HepG2 (cell line): ENCODE measurements around the gene PAQR5.

Experiments
- ATF7 ChIP-seq, 2 experiments: fragments of 450-650 bp in 1 of 2; sonication (generic) in 1 of 2; formaldehyde crosslinking in 1 of 2; IDR thresholded peaks; 2 replicates each; pipeline versions ENCODE4 v1.4.0 to v1.6.1; 2016 to 2020; ENCODE audit warnings: antibody characterized with exemption in 1 of 2, mild to moderate bottlenecking in 1 of 2, missing genetic modification reagents in 1 of 2
- CBX5 ChIP-seq: sonication (generic); formaldehyde crosslinking; IDR thresholded peaks from 2 replicates; pipeline ENCODE4 v1.4.0; 2020; ENCODE audit warnings: missing genetic modification reagents, borderline replicate concordance
- EZH2 ChIP-seq: conservative IDR thresholded peaks from 2 replicates; pipeline ENCODE4 v1.6.1; 2012; ENCODE audit warnings: mild to moderate bottlenecking, low read depth, low read length, moderate library complexity
- FOXJ3 ChIP-seq: sonication (generic); formaldehyde crosslinking; IDR thresholded peaks from 2 replicates; pipeline ENCODE4 v1.4.0; 2020; ENCODE audit warnings: missing genetic modification reagents, mild to moderate bottlenecking, borderline replicate concordance
- HNF4G ChIP-seq, 2 experiments: sonication (generic) in 1 of 2; formaldehyde crosslinking in 1 of 2; IDR thresholded peaks; 2 replicates each; pipeline versions ENCODE4 v1.4.0 to v1.6.1; 2011 to 2020; ENCODE audit warnings: borderline replicate concordance in 2 of 2, low read depth in 2 of 2, mild to moderate bottlenecking in 2 of 2, low read length in 1 of 2, missing genetic modification reagents in 1 of 2, moderate library complexity in 1 of 2
- HNRNPK ChIP-seq: fragments of 200-400 bp; formaldehyde crosslinking; IDR thresholded peaks from 2 replicates; pipeline ENCODE4 v1.6.1; 2018; ENCODE audit warnings: low read length, low read depth, moderate library complexity, mild to moderate bottlenecking; ENCODE audit not compliant: poor library complexity, severe bottlenecking
- ZFP37 ChIP-seq: sonication (generic); formaldehyde crosslinking; IDR thresholded peaks from 2 replicates; pipeline ENCODE4 v1.4.0; 2020; ENCODE audit warnings: missing genetic modification reagents, borderline replicate concordance
- TF ChIP-seq, protein P1 (sequence below): sonication (generic); formaldehyde crosslinking; IDR thresholded peaks from 2 replicates; pipeline ENCODE4 v1.5.0; 2020; ENCODE audit warnings: mild to moderate bottlenecking, missing genetic modification reagents, moderate library complexity

DNA sequence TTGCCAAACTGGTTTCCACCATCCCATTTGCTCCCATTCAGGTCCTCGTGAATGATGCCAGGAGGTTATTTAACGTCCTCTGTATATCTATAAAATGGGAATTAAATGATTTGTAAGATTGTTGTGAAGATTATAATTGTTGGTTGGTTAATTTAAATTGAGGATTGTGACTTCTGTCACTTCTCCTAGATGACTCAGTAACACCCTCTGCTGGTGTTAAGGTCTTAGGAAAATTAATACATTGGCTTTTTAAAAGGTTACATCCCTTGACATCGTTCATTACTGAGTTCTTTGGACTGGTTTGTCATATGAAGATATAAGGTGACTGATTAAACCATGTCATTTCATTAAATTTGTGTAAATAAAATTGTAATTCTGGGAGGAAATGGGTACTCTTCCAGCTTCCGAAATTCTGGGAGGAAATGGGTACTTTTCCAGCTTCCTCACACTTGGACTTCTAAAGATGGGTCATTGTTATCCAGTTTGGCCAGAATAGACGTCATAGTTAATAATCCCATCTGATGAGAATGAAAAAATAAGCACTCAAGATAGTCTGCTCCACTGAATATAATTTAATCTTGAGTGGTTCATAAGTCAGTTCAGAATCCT lies 33.3 kb upstream of the PAQR5 start:
- TF ChIP-seq FOXJ3, result no peak
- TF ChIP-seq HNF4G (IDR thresholded peaks at IDR 0.05; ENCODE audit: borderline replicate concordance, low read depth, low read length), result no peak
- TF ChIP-seq HNF4G (CRISPR knock-in tag; IDR thresholded peaks at IDR 0.05; ENCODE audit: borderline replicate concordance, low read depth), result no peak
- no peak for TF ChIP-seq ATF7 (IDR thresholded peaks at IDR 0.05)
- TF ChIP-seq ATF7 (CRISPR knock-in tag; IDR thresholded peaks at IDR 0.05), result no peak
- TF ChIP-seq HNRNPK, result no peak
- no peak for TF ChIP-seq ZFP37 (CRISPR knock-in tag)
- no peak for TF ChIP-seq EZH2
- TF ChIP-seq, protein P1, sequence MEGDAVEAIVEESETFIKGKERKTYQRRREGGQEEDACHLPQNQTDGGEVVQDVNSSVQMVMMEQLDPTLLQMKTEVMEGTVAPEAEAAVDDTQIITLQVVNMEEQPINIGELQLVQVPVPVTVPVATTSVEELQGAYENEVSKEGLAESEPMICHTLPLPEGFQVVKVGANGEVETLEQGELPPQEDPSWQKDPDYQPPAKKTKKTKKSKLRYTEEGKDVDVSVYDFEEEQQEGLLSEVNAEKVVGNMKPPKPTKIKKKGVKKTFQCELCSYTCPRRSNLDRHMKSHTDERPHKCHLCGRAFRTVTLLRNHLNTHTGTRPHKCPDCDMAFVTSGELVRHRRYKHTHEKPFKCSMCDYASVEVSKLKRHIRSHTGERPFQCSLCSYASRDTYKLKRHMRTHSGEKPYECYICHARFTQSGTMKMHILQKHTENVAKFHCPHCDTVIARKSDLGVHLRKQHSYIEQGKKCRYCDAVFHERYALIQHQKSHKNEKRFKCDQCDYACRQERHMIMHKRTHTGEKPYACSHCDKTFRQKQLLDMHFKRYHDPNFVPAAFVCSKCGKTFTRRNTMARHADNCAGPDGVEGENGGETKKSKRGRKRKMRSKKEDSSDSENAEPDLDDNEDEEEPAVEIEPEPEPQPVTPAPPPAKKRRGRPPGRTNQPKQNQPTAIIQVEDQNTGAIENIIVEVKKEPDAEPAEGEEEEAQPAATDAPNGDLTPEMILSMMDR, result peak; percentile 46
- no peak for TF ChIP-seq CBX5
